T-cell (primary cell): ENCODE data around the gene SPAG9. TPM values are rescaled to one million over a fixed set of nuclear protein-coding genes. Genes with fewer than 3 reads are reported as not detected.

ENCODE experiments used
- ATAC-seq, 4 experiments: fragments of 200-7000 bp in 3 of 4; fragments of 150-1000 bp in 1 of 4; cut with Tn5 transposase; replicated peaks in 1 of 4; 1 replicate in 3 of 4; 2 replicates in 1 of 4; pipeline ENCODE4 v1.10.0; 2021; ENCODE audit warnings: moderate library complexity in 3 of 4, mild to moderate bottlenecking in 2 of 4, moderate number of reproducible peaks in 1 of 4
- CTCF ChIA-PET, 2 donors: fragments of 300-600 bp; sonication (Branson Sonifier 250); formaldehyde crosslinking; loops; one replicate each; lab custom pipeline; 2022; ENCODE audit warnings: antibody characterized with exemption in 2 of 2; lab: Charles Lee
- POLR2A ChIA-PET, 2 donors: fragments of 300-600 bp; sonication (Branson Sonifier 250); formaldehyde crosslinking; loops; one replicate each; lab custom pipeline; 2022; ENCODE audit warnings: antibody characterized with exemption in 2 of 2; lab: Charles Lee
- DNase-seq, 35 experiments: peaks; one replicate each; pipeline versions ENCODE4 v3.0.0 to v3.0.0-alpha.2; 2013 to 2023
- H3K27ac ChIP-seq: one replicate; pipeline ENCODE4 v1.5.1; 2013; ENCODE audit warnings: low read length
- H3K27me3 ChIP-seq, 2 experiments: replicated peaks in 1 of 2; 1 replicate in 1 of 2; 2 replicates in 1 of 2; pipeline versions ENCODE4 v1.6.1 to v1.7.0; 2013; ENCODE audit warnings: low read length in 1 of 2, mixed read lengths in 1 of 2; ENCODE audit not compliant: control insufficient read depth in 2 of 2, insufficient read depth in 2 of 2; ENCODE audit errors: extremely low read depth in 1 of 2
- H3K36me3 ChIP-seq, 2 donors: 1 replicate in 1 of 2; 2 replicates in 1 of 2; pipeline versions ENCODE4 v1.6.1 to v1.7.0; 2013; ENCODE audit warnings: low read length in 1 of 2; ENCODE audit not compliant: control insufficient read depth in 2 of 2, insufficient read depth in 1 of 2; ENCODE audit errors: extremely low read depth in 1 of 2
- H3K4me1 ChIP-seq, 2 experiments: 1 replicate in 1 of 2; 2 replicates in 1 of 2; pipeline versions ENCODE4 v1.6.1 to v1.7.0; 2013; ENCODE audit warnings: low read length in 2 of 2, mixed read lengths in 1 of 2; ENCODE audit not compliant: insufficient read depth in 2 of 2, control insufficient read depth in 1 of 2; ENCODE audit errors: extremely low read depth in 1 of 2
- H3K4me3 ChIP-seq, 2 donors: 1 replicate in 1 of 2; 2 replicates in 1 of 2; pipeline versions ENCODE4 v1.5.1 to v1.7.0; 2013; ENCODE audit warnings: mild to moderate bottlenecking in 2 of 2, low read length in 1 of 2, moderate library complexity in 1 of 2; ENCODE audit not compliant: control insufficient read depth in 1 of 2; ENCODE audit errors: extremely low read depth in 1 of 2
- H3K9me3 ChIP-seq: 2 replicates; pipeline ENCODE4 v1.7.0; 2013
- H3K27ac Mint-ChIP-seq, 2 donors: one replicate each; pipeline ENCODE4 v1.8.0; 2020 to 2021; ENCODE audit warnings: mild to moderate bottlenecking in 2 of 2, mixed read lengths in 2 of 2
- H3K27me3 Mint-ChIP-seq, 2 donors: one replicate each; pipeline ENCODE4 v1.8.0; 2021 to 2022; ENCODE audit warnings: mixed read lengths in 2 of 2
- H3K36me3 Mint-ChIP-seq: one replicate; pipeline ENCODE4 v1.8.0; 2021; ENCODE audit warnings: mixed read lengths
- H3K4me1 Mint-ChIP-seq, 3 donors: one replicate each; pipeline ENCODE4 v1.8.0; 2020 to 2022; ENCODE audit warnings: mixed read lengths in 3 of 3, mild to moderate bottlenecking in 1 of 3
- H3K4me3 Mint-ChIP-seq, 3 donors: one replicate each; pipeline ENCODE4 v1.8.0; 2020 to 2022; ENCODE audit warnings: mild to moderate bottlenecking in 3 of 3, mixed read lengths in 3 of 3, moderate library complexity in 3 of 3
- H3K9me3 Mint-ChIP-seq, 3 donors: one replicate each; pipeline ENCODE4 v1.8.0; 2020 to 2022; ENCODE audit warnings: mixed read lengths in 3 of 3
- WGBS: methylation state at CpG from one replicate; pipeline ENCODE4 v1.1.5; 2013; ENCODE audit warnings: missing lambda C conversion rate; ENCODE audit not compliant: insufficient coverage; 5-methylcytosine and 5-hydroxymethylcytosine counted together
- total RNA-seq, 35 experiments: library from RNA in 6 of 35; stranded (reverse) in 6 of 35; fragments of 120-200 nt in 1 of 35; gene quantifications; one replicate each; pipeline versions ENCODE4 v1.2.1 to v1.2.4 and lab custom pipeline; 2013 to 2026

SPAG9 gene
- total RNA-seq, 5 donors from 2014 or later (not counting 1 experiment from before 2014, with no cell fraction given) = 48.9 to 61.8 (median 51.9) TPM

DNA sequence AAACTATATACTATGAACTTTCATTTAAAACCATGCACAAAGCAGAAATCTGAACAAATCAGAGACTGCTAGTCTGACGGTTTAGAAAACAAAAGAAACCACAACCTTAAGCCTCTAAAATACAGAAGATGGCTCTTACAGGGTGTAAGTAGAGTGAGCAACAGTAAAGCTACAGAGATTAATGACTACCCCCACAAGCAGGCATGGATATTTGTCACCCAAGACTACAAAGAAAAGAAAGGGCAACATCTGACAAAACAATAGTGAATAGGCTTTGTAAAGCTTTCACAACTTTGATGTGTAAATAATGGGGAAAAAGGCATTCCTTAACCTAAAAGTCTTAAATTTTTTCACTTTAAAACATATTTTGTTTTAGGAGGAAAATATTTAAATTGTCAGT, 75.0 kb downstream of the SPAG9 start:
- Histone ChIP-seq H3K27ac (no peak overlapping the region), H3K4me3 (no peak overlapping the region), H3K36me3 (no peaks in the 10 kb centered on the region), H3K4me1 (peaks cover 0 to 4% of the 10 kb centered on the region in 2 experiments), H3K9me3 (no peaks in the 10 kb centered on the region), H3K27me3 (no peaks in the 10 kb centered on the region)
- CTCF ChIA-PET = interaction anchor here in 1 of 2 donors (1.0 to 3.5 kb wide), 2 partner anchors 10 to 45 kb away, joined by 3 to 9 read pairs; no protein-coding TSS in a partner anchor
- WGBS = no CpG with 5 or more reads among the region's 1 CpG
- POLR2A ChIA-PET = interaction anchor here in 1 of 2 donors (0.6 kb wide), 1 partner anchor 12 kb away, joined by 3 read pairs; no protein-coding TSS in a partner anchor
- H3K4me3 Mint-ChIP-seq = no peak overlapping the region
- ATAC-seq = no peak
- no peak for DNase-seq
- H3K27me3 Mint-ChIP-seq = no peaks in the 10 kb centered on the region
- peaks cover 18% of the 10 kb centered on the region for H3K36me3 Mint-ChIP-seq
- no peaks in the 10 kb centered on the region for H3K9me3 Mint-ChIP-seq
- peaks cover 0 to 12% (median 9%) of the 10 kb centered on the region in 3 donors for H3K4me1 Mint-ChIP-seq
- H3K27ac Mint-ChIP-seq = no peak overlapping the region

DNA sequence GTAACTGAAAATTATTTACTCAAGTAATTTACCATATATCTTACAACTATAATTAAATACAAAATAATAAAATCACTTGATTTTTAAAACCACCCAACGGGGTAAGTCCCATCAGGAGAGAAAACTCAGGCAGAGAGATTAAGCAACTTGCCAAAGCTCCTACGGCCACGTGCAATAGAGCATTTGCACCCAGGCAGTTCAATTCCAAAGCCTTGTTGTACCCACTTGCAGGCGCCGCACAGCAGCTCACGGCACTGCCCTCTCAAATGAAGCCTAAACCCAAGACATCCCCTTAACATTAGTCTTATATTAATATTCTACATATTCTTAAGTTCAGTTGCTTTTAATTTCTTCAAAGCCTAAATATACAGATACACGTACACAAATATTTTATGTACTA, 75.7 kb downstream of the SPAG9 start:
- Mint-ChIP-seq H3K27ac (no peak overlapping the region), H3K4me1 (peaks cover 0 to 11% (median 8%) of the 10 kb centered on the region in 3 donors), H3K36me3 (peaks cover 22% of the 10 kb centered on the region), H3K9me3 (no peaks in the 10 kb centered on the region), H3K27me3 (no peaks in the 10 kb centered on the region), H3K4me3 (no peak overlapping the region)
- Histone ChIP-seq H3K36me3 (peaks cover 0 to 4% of the 10 kb centered on the region in 2 donors), H3K27ac (no peak overlapping the region), H3K4me1 (peaks cover 0 to 4% of the 10 kb centered on the region in 2 experiments), H3K27me3 (no peaks in the 10 kb centered on the region), H3K9me3 (no peaks in the 10 kb centered on the region), H3K4me3 (no peak overlapping the region)
- WGBS = no CpG with 5 or more reads among the region's 7 CpGs
- ChIA-PET POLR2A (no interaction called here), CTCF (interaction anchor here in 1 of 2 donors (3.5 kb wide), 1 partner anchor 11 kb away, joined by 9 read pairs; no protein-coding TSS in a partner anchor)
- ATAC-seq = no peak
- no peak for DNase-seq

DNA sequence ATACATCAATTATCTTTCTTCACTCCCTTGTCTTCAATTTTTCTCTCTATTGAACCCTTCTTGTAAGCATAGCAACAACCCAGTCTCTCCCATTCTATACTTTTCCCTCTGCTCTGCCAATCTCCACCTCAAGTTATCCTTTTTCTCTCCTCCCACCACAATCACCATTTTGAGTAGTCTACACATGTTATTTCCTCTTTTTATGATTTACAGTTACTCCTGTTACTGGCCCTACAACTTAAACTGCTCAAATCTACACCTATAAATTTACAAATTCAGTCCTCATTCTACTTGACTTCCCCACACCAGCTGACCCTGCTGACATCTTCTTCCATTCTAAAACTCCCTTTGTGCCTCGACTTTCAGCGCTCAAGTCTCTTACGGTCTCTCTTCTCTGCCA, 84.6 kb downstream of the SPAG9 start:
- Mint-ChIP-seq H3K4me1 (peaks cover 15 to 29% (median 21%) of the 10 kb centered on the region in 3 donors), H3K27ac (peak overlapping the region; percentile 6 to 53), H3K4me3 (no peak overlapping the region), H3K36me3 (peaks cover 36% of the 10 kb centered on the region), H3K9me3 (no peaks in the 10 kb centered on the region), H3K27me3 (no peaks in the 10 kb centered on the region)
- Histone ChIP-seq H3K4me1 (peaks cover 0 to 8% of the 10 kb centered on the region in 2 experiments), H3K36me3 (peaks cover 0 to 12% of the 10 kb centered on the region in 2 donors), H3K4me3 (no peak overlapping the region), H3K9me3 (no peaks in the 10 kb centered on the region), H3K27me3 (no peaks in the 10 kb centered on the region), H3K27ac (no peak overlapping the region)
- 96% methylated on average over 3 of the region's 3 CpGs for WGBS
- ChIA-PET POLR2A (no interaction called here), CTCF (interaction anchor here in 1 of 2 donors (0.8 kb wide), 1 partner anchor 116 kb away, joined by 10 read pairs; no protein-coding TSS in a partner anchor)
- ATAC-seq (no peak), DNase-seq (no peak)

DNA sequence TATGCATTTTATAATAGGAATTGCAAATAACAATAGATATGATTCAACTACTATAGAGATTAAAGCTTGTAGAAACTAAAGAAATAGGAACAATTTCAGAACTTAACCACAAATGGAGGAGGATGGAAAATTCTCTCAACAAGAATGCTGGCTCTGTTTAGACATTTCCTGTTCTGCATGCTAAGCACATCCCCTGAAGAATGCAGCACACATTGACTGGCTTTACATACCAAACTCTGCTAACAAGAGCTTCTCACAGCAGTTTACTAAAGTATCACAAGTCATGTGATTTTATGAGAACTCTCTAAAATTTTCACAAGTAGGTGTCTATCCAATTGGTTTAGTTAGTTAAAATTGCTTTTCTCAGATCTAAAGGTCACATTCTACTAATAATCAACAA, 85.2 kb downstream of the SPAG9 start:
- H3K27ac ChIP-seq = no peak overlapping the region
- H3K4me1 Mint-ChIP-seq = peaks cover 17 to 33% (median 25%) of the 10 kb centered on the region in 3 donors
- POLR2A ChIA-PET = no interaction called here

DNA sequence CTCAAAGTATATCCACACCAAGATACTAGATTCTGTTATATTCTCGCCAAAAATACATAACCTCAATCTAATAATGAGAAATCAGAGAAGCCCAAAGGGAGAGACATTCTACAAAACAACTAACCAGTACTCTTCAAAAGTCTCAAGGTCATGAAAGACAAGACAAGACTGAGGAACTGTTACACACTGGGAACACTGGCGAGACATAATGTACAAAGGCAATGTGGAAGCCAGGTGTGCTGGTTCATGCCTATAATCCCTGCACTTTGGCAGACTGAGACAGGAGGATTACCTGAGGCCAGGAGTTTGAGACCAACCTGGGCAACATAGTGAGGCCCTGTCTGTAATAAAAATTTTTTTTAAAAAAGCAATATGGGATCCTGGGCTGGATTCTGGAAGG, 85.9 kb downstream of the SPAG9 start:
- Mint-ChIP-seq H3K4me1 (peaks cover 23 to 40% (median 32%) of the 10 kb centered on the region in 3 donors), H3K27ac (no peak overlapping the region), H3K4me3 (no peak overlapping the region), H3K36me3 (peaks cover 30% of the 10 kb centered on the region), H3K9me3 (no peaks in the 10 kb centered on the region), H3K27me3 (no peaks in the 10 kb centered on the region)
- DNase-seq = no peak
- no peak overlapping the region for H3K27ac ChIP-seq
- CTCF ChIA-PET = no interaction called here
- no peaks in the 10 kb centered on the region for H3K9me3 ChIP-seq
- peaks cover 5 to 17% of the 10 kb centered on the region in 2 experiments for H3K4me1 ChIP-seq
- POLR2A ChIA-PET = no interaction called here
- ATAC-seq = no peak
- 96% methylated on average over 2 of the region's 2 CpGs for WGBS
- peaks cover 0 to 8% of the 10 kb centered on the region in 2 donors for H3K36me3 ChIP-seq
- no peaks in the 10 kb centered on the region for H3K27me3 ChIP-seq
- H3K4me3 ChIP-seq = no peak overlapping the region

More for the DNA sequence above, 85.2 kb downstream of the SPAG9 start:
- H3K27me3 Mint-ChIP-seq = no peaks in the 10 kb centered on the region
- H3K27me3 ChIP-seq = no peaks in the 10 kb centered on the region
- H3K36me3 Mint-ChIP-seq = peaks cover 34% of the 10 kb centered on the region
- no peak overlapping the region for H3K4me3 ChIP-seq
- DNase-seq = no peak
- no peak for ATAC-seq
- no peaks in the 10 kb centered on the region for H3K9me3 ChIP-seq
- no peaks in the 10 kb centered on the region for H3K9me3 Mint-ChIP-seq
- H3K27ac Mint-ChIP-seq = peak overlapping the region in 1 of 2 donors; percentile 4
- H3K36me3 ChIP-seq = peaks cover 0 to 12% of the 10 kb centered on the region in 2 donors
- peaks cover 5 to 12% of the 10 kb centered on the region in 2 experiments for H3K4me1 ChIP-seq
- no peak overlapping the region for H3K4me3 Mint-ChIP-seq
- CTCF ChIA-PET = interaction anchor here (0.6 to 0.8 kb wide), 2 partner anchors 116 to 183 kb away, joined by 3 to 10 read pairs; no protein-coding TSS in a partner anchor

DNA sequence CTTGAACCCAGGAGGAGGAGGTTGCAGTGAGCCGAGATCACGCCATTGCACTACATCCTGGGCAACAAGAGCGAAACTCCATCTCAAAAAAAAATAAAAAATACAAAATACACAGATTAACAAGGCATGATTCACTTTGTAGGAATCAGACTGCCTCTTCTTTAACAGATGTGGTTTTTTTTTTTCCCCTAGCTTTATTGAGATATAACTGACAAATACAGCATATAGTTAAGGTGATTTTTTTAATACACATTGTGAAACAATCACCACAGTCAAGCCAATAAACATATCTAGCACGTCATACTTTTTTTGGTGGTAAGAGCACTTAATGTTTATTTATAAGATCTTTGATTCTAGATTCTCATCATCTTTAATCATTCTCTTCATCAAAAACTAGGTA, 87.8 kb downstream of the SPAG9 start:
- Mint-ChIP-seq H3K27me3 (no peaks in the 10 kb centered on the region), H3K27ac (peak overlapping the region in 1 of 2 donors; percentile 39), H3K36me3 (peaks cover 22% of the 10 kb centered on the region), H3K4me1 (peaks cover 33 to 50% (median 44%) of the 10 kb centered on the region in 3 donors), H3K4me3 (no peak overlapping the region), H3K9me3 (no peaks in the 10 kb centered on the region)
- H3K9me3 ChIP-seq = no peaks in the 10 kb centered on the region
- no peak overlapping the region for H3K27ac ChIP-seq
- peaks cover 0 to 2% of the 10 kb centered on the region in 2 donors for H3K36me3 ChIP-seq
- no CpG with 5 or more reads among the region's 4 CpGs for WGBS
- ChIA-PET CTCF (interaction anchor here in 1 of 2 donors (0.6 kb wide), 1 partner anchor 37 kb away, joined by 3 read pairs; no protein-coding TSS in a partner anchor), POLR2A (interaction anchor here in 1 of 2 donors (0.6 to 0.7 kb wide), 3 partner anchors 10 to 689 kb away, joined by 3 to 9 read pairs (median 3); no protein-coding TSS in a partner anchor)
- peaks cover 5 to 22% of the 10 kb centered on the region in 2 experiments for H3K4me1 ChIP-seq
- DNase-seq (no peak), ATAC-seq (no peak)
- no peak overlapping the region for H3K4me3 ChIP-seq
- H3K27me3 ChIP-seq = no peaks in the 10 kb centered on the region
